ENCODE measurements around the gene AUTS2. TPM values are rescaled to one million over a fixed set of nuclear protein-coding genes. Genes with fewer than 3 reads are reported as not detected.

Gene AUTS2
- polyA plus RNA-seq, 3 donors: 0.08 to 0.35 TPM; not detected in 1

GRCh38 chr7:70788276-70788675 is 1190.0 kb downstream of the AUTS2 start:
- WGBS (ENCODE audit: insufficient coverage): 100% methylated on average over 2 of the region's 7 CpGs
- Histone ChIP-seq H3K79me2 (ENCODE audit: insufficient read depth, low read length) (no peaks in the 10 kb centered on the region), H3K27me3 (ENCODE audit: control insufficient read depth in 2 of 2, insufficient read depth in 2 of 2, low read length in 2 of 2) (no peaks in the 10 kb centered on the region), H3K4me1 (ENCODE audit: control insufficient read depth in 1 of 2, insufficient read depth in 2 of 2, low read length in 2 of 2) (no peaks in the 10 kb centered on the region), H3K9ac (ENCODE audit: insufficient read depth, low read length, poor library complexity, severe bottlenecking) (no peak overlapping the region), H3K4me3 (replicated peaks in 1 of 3; ENCODE audit: low read depth in 2 of 3, low read length in 3 of 3) (no peak overlapping the region), H3K4me2 (replicated peaks; ENCODE audit: extremely low read depth, low read length, poor library complexity, severe bottlenecking) (no peak overlapping the region), H4K20me1 (ENCODE audit: insufficient read depth, low read length) (no peaks in the 10 kb centered on the region), H3K27ac (ENCODE audit: low read depth in 1 of 2, low read length in 2 of 2) (no peak overlapping the region), H2AFZ (ENCODE audit: insufficient read depth, low read depth, low read length, poor library complexity, severe bottlenecking) (no peak overlapping the region), H3K36me3 (replicated peaks in 1 of 2; ENCODE audit: control insufficient read depth in 1 of 2, insufficient read depth in 2 of 2, low read length in 2 of 2) (no peaks in the 10 kb centered on the region), H3K9me3 (replicated peaks in 1 of 2; ENCODE audit: control insufficient read depth in 1 of 2, insufficient read depth in 1 of 2, low read length in 2 of 2) (peaks cover 3 to 19% of the 10 kb centered on the region in 2 donors)
- no peak for TF ChIP-seq CTCF (IDR thresholded peaks at IDR 0.05)
- DNase-seq: no peak
- Mint-ChIP-seq H3K27ac (no peak overlapping the region), H3K4me3 (no peak overlapping the region), H3K9me3 (peaks cover 2 to 15% (median 10%) of the 10 kb centered on the region in 7 donors), H3K4me1 (no peaks in the 10 kb centered on the region), H3K27me3 (ENCODE audit: low read depth in 3 of 3) (no peaks in the 10 kb centered on the region), H3K36me3 (peaks cover 0 to 4% of the 10 kb centered on the region in 2 donors)
- intact Hi-C loops (cut with micrococcal nuclease): no loop called here

- Histone ChIP-seq H3K27me3 (ENCODE audit: control insufficient read depth in 2 of 2, insufficient read depth in 2 of 2, low read length in 2 of 2) (no peaks in the 10 kb centered on the region), H4K20me1 (ENCODE audit: insufficient read depth, low read length) (no peaks in the 10 kb centered on the region), H2AFZ (ENCODE audit: insufficient read depth, low read depth, low read length, poor library complexity, severe bottlenecking) (no peak overlapping the region), H3K4me1 (ENCODE audit: control insufficient read depth in 1 of 2, insufficient read depth in 2 of 2, low read length in 2 of 2) (no peaks in the 10 kb centered on the region), H3K79me2 (ENCODE audit: insufficient read depth, low read length) (no peaks in the 10 kb centered on the region), H3K9ac (ENCODE audit: insufficient read depth, low read length, poor library complexity, severe bottlenecking) (no peak overlapping the region), H3K36me3 (replicated peaks in 1 of 2; ENCODE audit: control insufficient read depth in 1 of 2, insufficient read depth in 2 of 2, low read length in 2 of 2) (no peaks in the 10 kb centered on the region), H3K27ac (ENCODE audit: low read depth in 1 of 2, low read length in 2 of 2) (no peak overlapping the region), H3K4me3 (replicated peaks in 1 of 3; ENCODE audit: low read depth in 2 of 3, low read length in 3 of 3) (no peak overlapping the region), H3K4me2 (replicated peaks; ENCODE audit: extremely low read depth, low read length, poor library complexity, severe bottlenecking) (no peak overlapping the region), H3K9me3 (replicated peaks in 1 of 2; ENCODE audit: control insufficient read depth in 1 of 2, insufficient read depth in 1 of 2, low read length in 2 of 2) (peaks cover 3 to 19% of the 10 kb centered on the region in 2 donors)
- intact Hi-C loops (cut with micrococcal nuclease): no loop called here
- Mint-ChIP-seq H3K27ac (no peak overlapping the region), H3K9me3 (peaks cover 2 to 15% (median 10%) of the 10 kb centered on the region in 7 donors), H3K27me3 (ENCODE audit: low read depth in 3 of 3) (no peaks in the 10 kb centered on the region), H3K4me3 (no peak overlapping the region), H3K4me1 (no peaks in the 10 kb centered on the region), H3K36me3 (peaks cover 0 to 4% of the 10 kb centered on the region in 2 donors)
- no peak for DNase-seq
- TF ChIP-seq CTCF (IDR thresholded peaks at IDR 0.05): no peak
- 96% methylated on average over 41 of the region's 43 CpGs for WGBS (ENCODE audit: insufficient coverage)
These were observed 1191.4 kb downstream of the AUTS2 start for GRCh38 chr7:70789481-70790214.

All from CD14-positive monocyte (primary cell).